Panc1 (cell line): ENCODE results near the gene CCDC182. TPM values are rescaled to one million over a fixed set of nuclear protein-coding genes. Genes with fewer than 3 reads are reported as not detected.

Experiments used
- ATAC-seq: fragments of 200-7000 bp; cut with Tn5 transposase; 2 replicates; pipeline ENCODE4 v1.9.1; 2020; ENCODE audit warnings: mild to moderate bottlenecking, moderate library complexity
- BruUV-seq: library from RNA; stranded (reverse); fragments of 400-500 nt; replicated peaks from 2 replicates; lab custom pipeline; 2021; lab: Mats Ljungman, UMichigan
- CTCF ChIA-PET: fragments of 300-600 bp; sonication (Branson Sonifier 250); formaldehyde crosslinking; loops from one replicate; lab custom pipeline; 2022; ENCODE audit warnings: antibody characterized with exemption; lab: Charles Lee
- POLR2A ChIA-PET: fragments of 300-600 bp; sonication (Branson Sonifier 250); formaldehyde crosslinking; loops from one replicate; lab custom pipeline; 2022; ENCODE audit warnings: antibody characterized with exemption; lab: Charles Lee
- DNase-seq: peaks from one replicate; pipeline ENCODE4 v3.0.0-alpha.2; 2010; ENCODE audit warnings: low read depth, low spot score
- H3K27ac ChIP-seq: 2 replicates; pipeline ENCODE4 v1.5.1; 2011; ENCODE audit warnings: mild to moderate bottlenecking, low read length, inconsistent platforms
- H3K27me3 ChIP-seq: fragments of 200-500 bp; sonication (Bioruptor generic); 2 replicates; pipeline ENCODE4 v1.6.0; 2014; ENCODE audit warnings: low read length, inconsistent platforms; ENCODE audit not compliant: control insufficient read depth, insufficient read depth
- H3K36me3 ChIP-seq: fragments of 200-500 bp; sonication (Bioruptor generic); 2 replicates; pipeline ENCODE4 v1.5.1; 2014; ENCODE audit warnings: inconsistent platforms, mild to moderate bottlenecking, low read length, moderate library complexity; ENCODE audit not compliant: control insufficient read depth, insufficient read depth
- H3K4me1 ChIP-seq: 2 replicates; pipeline ENCODE4 v1.5.1; 2011; ENCODE audit warnings: inconsistent platforms, mild to moderate bottlenecking, low read length, moderate library complexity; ENCODE audit not compliant: control insufficient read depth, insufficient read depth
- H3K4me3 ChIP-seq, 2 experiments: 2 replicates each; pipeline ENCODE4 v1.5.1; 2011 to 2012; ENCODE audit warnings: low read depth in 2 of 2, low read length in 2 of 2, mild to moderate bottlenecking in 2 of 2, inconsistent platforms in 1 of 2, moderate library complexity in 1 of 2
- H3K9me3 ChIP-seq: fragments of 200-500 bp; sonication (Bioruptor generic); 2 replicates; pipeline ENCODE4 v1.5.1; 2014; ENCODE audit warnings: low read depth, mild to moderate bottlenecking, inconsistent platforms, low read length, moderate library complexity; ENCODE audit not compliant: control insufficient read depth, insufficient read depth
- POLR2AphosphoS5 ChIP-seq: IDR thresholded peaks from 2 replicates; pipeline ENCODE4 v1.6.1; 2012; ENCODE audit warnings: mild to moderate bottlenecking, low read depth, low read length, moderate library complexity
- SIN3A ChIP-seq: IDR thresholded peaks from 2 replicates; pipeline ENCODE4 v1.6.1; 2012; ENCODE audit warnings: low read depth, mild to moderate bottlenecking, low read length, moderate library complexity, borderline replicate concordance; ENCODE audit not compliant: insufficient read depth
- TCF7L2 ChIP-seq: IDR thresholded peaks from 2 replicates; pipeline ENCODE4 v1.6.1; 2011; ENCODE audit warnings: mild to moderate bottlenecking, low read depth, low read length, inconsistent platforms
- in situ Hi-C: cut with HindIII; loops from 2 replicates; pipeline ENCODE4 v1.10.0; 2016; ENCODE audit warnings: low sequenced_read_pairs, low pct_unique_long_range_greater_than_20kb
- intact Hi-C: fragments of 100-400 bp; cut with micrococcal nuclease; formaldehyde crosslinking; loops from one replicate; pipeline ENCODE4 v1.10.0; 2022; ENCODE audit not compliant: unreplicated experiment
- total RNA-seq: library from RNA; stranded (reverse); gene quantifications from one replicate; pipeline ENCODE4 v1.2.1, GENCODE V29; 2021; ENCODE audit not compliant: unreplicated experiment
- TF ChIP-seq, protein P1 (sequence below), 2 experiments: IDR thresholded peaks; 2 replicates each; pipeline ENCODE4 v1.6.1; 2011 to 2012; ENCODE audit warnings: low read depth in 2 of 2, control low read depth in 1 of 2, low read length in 1 of 2, mild to moderate bottlenecking in 1 of 2, moderate library complexity in 1 of 2; ENCODE audit not compliant: insufficient read depth in 1 of 2
- TF ChIP-seq, protein P2 (sequence below): fragments of 450-650 bp; IDR thresholded peaks from 2 replicates; pipeline ENCODE4 v1.5.1; 2017; ENCODE audit warnings: mild to moderate bottlenecking

CCDC182 gene
- total RNA-seq, 1 experiment from 2014 or later, result not detected

DNA sequence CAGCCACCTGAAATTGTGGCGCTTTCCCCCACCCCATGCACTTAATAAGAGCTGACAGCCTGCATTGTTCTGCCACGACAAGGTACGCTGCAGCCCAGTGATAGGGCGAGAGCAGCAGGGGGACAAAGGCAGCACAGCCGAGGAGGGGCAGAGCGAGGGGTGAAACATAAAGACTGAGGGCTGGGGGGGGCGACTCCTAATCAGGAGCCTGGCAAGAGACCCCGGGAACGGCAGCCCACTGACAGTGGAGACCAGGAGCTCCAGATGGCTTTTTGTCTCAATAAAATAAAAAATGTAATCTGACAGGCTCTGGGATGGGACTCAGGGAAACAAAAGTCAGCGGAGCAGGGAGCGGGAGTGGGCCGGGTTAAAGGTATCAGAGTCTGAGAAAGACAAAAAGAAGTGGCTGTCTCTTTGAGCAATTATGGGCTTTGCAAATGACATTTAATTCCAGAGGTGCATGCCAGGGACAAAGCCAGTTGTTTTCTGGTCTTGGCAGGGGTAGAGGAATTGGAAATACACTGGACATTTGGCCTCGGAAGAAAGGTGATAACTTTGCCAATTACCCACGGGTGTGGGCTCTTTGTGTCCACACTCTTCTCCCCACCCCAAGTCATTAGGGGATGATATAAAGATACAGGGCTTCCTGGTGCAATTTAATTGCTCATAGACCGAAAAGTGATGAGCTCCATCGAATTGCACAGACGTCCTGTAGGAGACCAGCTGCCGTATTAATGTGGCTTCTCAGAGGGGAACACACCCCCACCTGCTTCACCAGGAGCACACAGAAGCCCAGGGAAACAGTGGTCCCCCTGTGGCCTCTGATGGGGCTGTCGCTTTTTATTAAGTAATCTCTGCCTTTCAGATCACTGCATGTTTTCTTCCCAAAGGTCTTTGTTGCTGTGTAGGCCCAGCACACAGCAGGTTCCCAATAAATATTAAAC, 17.6 kb upstream of the CCDC182 start:
- Histone ChIP-seq H3K27ac (no peak overlapping the region), H3K27me3 (no peaks in the 10 kb centered on the region; the same call in 1 of the 2 replicates), H3K4me1 (no peaks in the 10 kb centered on the region; the same call in 1 of the 2 replicates), H3K9me3 (no peaks in the 10 kb centered on the region), H3K4me3 (no peak overlapping the region), H3K36me3 (no peaks in the 10 kb centered on the region)
- BruUV-seq, result no TSS peak
- CTCF ChIA-PET, result no interaction called here
- no peak for ATAC-seq
- intact Hi-C loops, result no loop called here
- POLR2A ChIA-PET, result no interaction called here
- in situ Hi-C loops, result no loop called here
- no peak for DNase-seq
- TF ChIP-seq POLR2AphosphoS5 (no peak), TCF7L2 (no peak), SIN3A (no peak)
- TF ChIP-seq, protein P1, sequence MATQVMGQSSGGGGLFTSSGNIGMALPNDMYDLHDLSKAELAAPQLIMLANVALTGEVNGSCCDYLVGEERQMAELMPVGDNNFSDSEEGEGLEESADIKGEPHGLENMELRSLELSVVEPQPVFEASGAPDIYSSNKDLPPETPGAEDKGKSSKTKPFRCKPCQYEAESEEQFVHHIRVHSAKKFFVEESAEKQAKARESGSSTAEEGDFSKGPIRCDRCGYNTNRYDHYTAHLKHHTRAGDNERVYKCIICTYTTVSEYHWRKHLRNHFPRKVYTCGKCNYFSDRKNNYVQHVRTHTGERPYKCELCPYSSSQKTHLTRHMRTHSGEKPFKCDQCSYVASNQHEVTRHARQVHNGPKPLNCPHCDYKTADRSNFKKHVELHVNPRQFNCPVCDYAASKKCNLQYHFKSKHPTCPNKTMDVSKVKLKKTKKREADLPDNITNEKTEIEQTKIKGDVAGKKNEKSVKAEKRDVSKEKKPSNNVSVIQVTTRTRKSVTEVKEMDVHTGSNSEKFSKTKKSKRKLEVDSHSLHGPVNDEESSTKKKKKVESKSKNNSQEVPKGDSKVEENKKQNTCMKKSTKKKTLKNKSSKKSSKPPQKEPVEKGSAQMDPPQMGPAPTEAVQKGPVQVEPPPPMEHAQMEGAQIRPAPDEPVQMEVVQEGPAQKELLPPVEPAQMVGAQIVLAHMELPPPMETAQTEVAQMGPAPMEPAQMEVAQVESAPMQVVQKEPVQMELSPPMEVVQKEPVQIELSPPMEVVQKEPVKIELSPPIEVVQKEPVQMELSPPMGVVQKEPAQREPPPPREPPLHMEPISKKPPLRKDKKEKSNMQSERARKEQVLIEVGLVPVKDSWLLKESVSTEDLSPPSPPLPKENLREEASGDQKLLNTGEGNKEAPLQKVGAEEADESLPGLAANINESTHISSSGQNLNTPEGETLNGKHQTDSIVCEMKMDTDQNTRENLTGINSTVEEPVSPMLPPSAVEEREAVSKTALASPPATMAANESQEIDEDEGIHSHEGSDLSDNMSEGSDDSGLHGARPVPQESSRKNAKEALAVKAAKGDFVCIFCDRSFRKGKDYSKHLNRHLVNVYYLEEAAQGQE (IDR thresholded peaks at IDR 0.05; ENCODE audit: insufficient read depth in 1 of 2, low read depth in 2 of 2, low read length in 1 of 2), result no peak
- TF ChIP-seq, protein P2, sequence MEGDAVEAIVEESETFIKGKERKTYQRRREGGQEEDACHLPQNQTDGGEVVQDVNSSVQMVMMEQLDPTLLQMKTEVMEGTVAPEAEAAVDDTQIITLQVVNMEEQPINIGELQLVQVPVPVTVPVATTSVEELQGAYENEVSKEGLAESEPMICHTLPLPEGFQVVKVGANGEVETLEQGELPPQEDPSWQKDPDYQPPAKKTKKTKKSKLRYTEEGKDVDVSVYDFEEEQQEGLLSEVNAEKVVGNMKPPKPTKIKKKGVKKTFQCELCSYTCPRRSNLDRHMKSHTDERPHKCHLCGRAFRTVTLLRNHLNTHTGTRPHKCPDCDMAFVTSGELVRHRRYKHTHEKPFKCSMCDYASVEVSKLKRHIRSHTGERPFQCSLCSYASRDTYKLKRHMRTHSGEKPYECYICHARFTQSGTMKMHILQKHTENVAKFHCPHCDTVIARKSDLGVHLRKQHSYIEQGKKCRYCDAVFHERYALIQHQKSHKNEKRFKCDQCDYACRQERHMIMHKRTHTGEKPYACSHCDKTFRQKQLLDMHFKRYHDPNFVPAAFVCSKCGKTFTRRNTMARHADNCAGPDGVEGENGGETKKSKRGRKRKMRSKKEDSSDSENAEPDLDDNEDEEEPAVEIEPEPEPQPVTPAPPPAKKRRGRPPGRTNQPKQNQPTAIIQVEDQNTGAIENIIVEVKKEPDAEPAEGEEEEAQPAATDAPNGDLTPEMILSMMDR, result no peak

DNA sequence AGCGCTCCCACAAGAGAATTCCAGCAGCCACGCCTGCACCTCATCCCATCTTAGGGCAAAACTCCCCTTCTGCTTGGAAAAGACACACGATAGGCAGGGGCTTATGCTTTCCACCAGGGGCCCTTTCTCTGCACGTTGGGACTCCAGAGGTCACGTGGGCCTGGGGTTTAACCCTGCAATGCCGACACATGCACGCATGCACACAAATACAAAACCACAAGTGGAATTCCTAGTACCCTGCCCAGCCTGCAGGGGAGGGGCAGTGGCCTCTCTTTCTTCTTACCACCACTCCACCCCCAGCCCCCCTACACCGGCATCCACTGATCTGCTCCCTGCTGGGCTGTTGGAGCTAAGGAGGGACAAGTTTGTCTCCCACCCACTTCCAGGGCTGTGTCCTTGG, 16.8 kb upstream of the CCDC182 start:
- no peak for TF ChIP-seq TCF7L2
- TF ChIP-seq, protein P1 (IDR thresholded peaks at IDR 0.05; ENCODE audit: insufficient read depth in 1 of 2, low read depth in 2 of 2, low read length in 1 of 2), result no peak
- no peak for TF ChIP-seq POLR2AphosphoS5
- TF ChIP-seq, protein P2, result no peak
- no peak for TF ChIP-seq SIN3A
- no peaks in the 10 kb centered on the region; the same call in 1 of the 2 replicates for H3K4me1 ChIP-seq
- no peak for DNase-seq
- no TSS peak for BruUV-seq
- ChIA-PET POLR2A (no interaction called here), CTCF (interaction anchor here (0.5 to 0.6 kb wide), 2 partner anchors 34 to 37 kb away, joined by 3 to 4 read pairs; no protein-coding TSS in a partner anchor)
- H3K27me3 ChIP-seq, result no peaks in the 10 kb centered on the region; the same call in 1 of the 2 replicates
- no peak overlapping the region for H3K4me3 ChIP-seq
- no peaks in the 10 kb centered on the region for H3K36me3 ChIP-seq
- intact Hi-C loops, result no loop called here
- in situ Hi-C loops, result no loop called here
- H3K27ac ChIP-seq, result no peak overlapping the region
- no peaks in the 10 kb centered on the region for H3K9me3 ChIP-seq
- ATAC-seq, result no peak
